Cardiac septum (tissue), 1 donor: ENCODE data around the gene ANO8. TPM values are rescaled to one million over a fixed set of nuclear protein-coding genes. Genes with fewer than 3 reads are reported as not detected.

Experiments
- DNase-seq: peaks from one replicate; pipeline ENCODE4 v3.0.0-alpha.2; 2020; ENCODE audit warnings: low spot score
- intact Hi-C: fragments of 100-400 bp; cut with DNase I; formaldehyde crosslinking; loops from one replicate; pipeline ENCODE4 v1.14.0; 2022
- total RNA-seq: library from RNA; stranded (reverse); fragmentation: NEBNext Ultra II Directional; extraction: Animal tissue kit (Norgen Biotek cat#: 25700); gene quantifications from one replicate; pipeline ENCODE4 v1.2.1, GENCODE V29; 2021
- donor health status: DM: no; HTN: no; CAD: no.

The ANO8 gene
- total RNA-seq, 1 donor from 2014 or later: 7.3 TPM

- intact Hi-C loops: loop anchor here (5.0 kb wide), 1 partner anchor 119 kb away; no protein-coding TSS in a partner anchor
- DNase-seq: no peak
These were observed 13.2 kb upstream of the ANO8 start for GRCh38 chr19:17347877-17348276.

GRCh38 chr19:17347361-17347760 is 12.7 kb upstream of the ANO8 start:
- intact Hi-C loops: loop anchor here (5.0 kb wide), 1 partner anchor 120 kb away; no protein-coding TSS in a partner anchor
- DNase-seq: no peak

- DNase-seq: peak; percentile 89
- intact Hi-C loops: loop anchor here (1.0 to 5.0 kb wide), 2 partner anchors 40 to 121 kb away; no protein-coding TSS in a partner anchor
These were observed 11.5 kb upstream of the ANO8 start for GRCh38 chr19:17346109-17346671.

GRCh38 chr19:17341845-17342244 is 7.2 kb upstream of the ANO8 start:
- intact Hi-C loops: no loop called here

GRCh38 chr19:17341386-17341785 is 6.7 kb upstream of the ANO8 start:
- DNase-seq: no peak
- intact Hi-C loops: no loop called here

More at GRCh38 chr19:17341845-17342244, 7.2 kb upstream of the ANO8 start:
- no peak for DNase-seq

- intact Hi-C loops: no loop called here
- DNase-seq: no peak
These were observed 6.3 kb upstream of the ANO8 start for GRCh38 chr19:17340871-17341357.

- intact Hi-C loops: no loop called here
These were observed 5.7 kb upstream of the ANO8 start for GRCh38 chr19:17340302-17340870.

GRCh38 chr19:17339088-17339741 is 4.6 kb upstream of the ANO8 start:
- intact Hi-C loops: loop anchor here (5.0 kb wide), 1 partner anchor 37 kb away; the partner anchor contains the start of gene ABHD8
- DNase-seq: no peak

More at GRCh38 chr19:17340302-17340870, 5.7 kb upstream of the ANO8 start:
- no peak for DNase-seq

- intact Hi-C loops: loop anchor here (5.0 kb wide), 1 partner anchor 36 kb away; the partner anchor contains the start of gene ABHD8
- no peak for DNase-seq
These were observed 3.9 kb upstream of the ANO8 start for GRCh38 chr19:17338433-17339078.

- intact Hi-C loops: loop anchor here (5.0 kb wide), 1 partner anchor 36 kb away; the partner anchor contains the start of gene ABHD8
- no peak for DNase-seq
These were observed 3.2 kb upstream of the ANO8 start for GRCh38 chr19:17337675-17338432.

GRCh38 chr19:17336872-17337674 is 2.4 kb upstream of the ANO8 start, which contains the start of gene GTPBP3:
GTPBP3 (plus strand) TSS chr19:17337553; CDS start chr19:17337612, 59 bp downstream.
- intact Hi-C loops: loop anchor here (5.0 kb wide), 1 partner anchor 35 kb away; the partner anchor contains the start of gene ABHD8
- DNase-seq: peak; percentile 97

GRCh38 chr19:17335575-17335974 is 920 bp upstream of the ANO8 start:
- intact Hi-C loops: loop anchor here (5.0 kb wide), 1 partner anchor 33 kb away; the partner anchor contains the start of gene ABHD8
- no peak for DNase-seq

GRCh38 chr19:17333611-17334413 is 843 bp downstream of the ANO8 start:
- DNase-seq: no peak
- intact Hi-C loops: no loop called here

GRCh38 chr19:17332677-17333581 is 1.7 kb downstream of the ANO8 start:
- DNase-seq: no peak
- intact Hi-C loops: no loop called here

- intact Hi-C loops: no loop called here
- no peak for DNase-seq
These were observed 2.3 kb downstream of the ANO8 start for GRCh38 chr19:17332360-17332676.

GRCh38 chr19:17331045-17331558 is 3.6 kb downstream of the ANO8 start:
- intact Hi-C loops: no loop called here
- DNase-seq: no peak
